ENCODE results near the gene MTCL3.

DNA sequence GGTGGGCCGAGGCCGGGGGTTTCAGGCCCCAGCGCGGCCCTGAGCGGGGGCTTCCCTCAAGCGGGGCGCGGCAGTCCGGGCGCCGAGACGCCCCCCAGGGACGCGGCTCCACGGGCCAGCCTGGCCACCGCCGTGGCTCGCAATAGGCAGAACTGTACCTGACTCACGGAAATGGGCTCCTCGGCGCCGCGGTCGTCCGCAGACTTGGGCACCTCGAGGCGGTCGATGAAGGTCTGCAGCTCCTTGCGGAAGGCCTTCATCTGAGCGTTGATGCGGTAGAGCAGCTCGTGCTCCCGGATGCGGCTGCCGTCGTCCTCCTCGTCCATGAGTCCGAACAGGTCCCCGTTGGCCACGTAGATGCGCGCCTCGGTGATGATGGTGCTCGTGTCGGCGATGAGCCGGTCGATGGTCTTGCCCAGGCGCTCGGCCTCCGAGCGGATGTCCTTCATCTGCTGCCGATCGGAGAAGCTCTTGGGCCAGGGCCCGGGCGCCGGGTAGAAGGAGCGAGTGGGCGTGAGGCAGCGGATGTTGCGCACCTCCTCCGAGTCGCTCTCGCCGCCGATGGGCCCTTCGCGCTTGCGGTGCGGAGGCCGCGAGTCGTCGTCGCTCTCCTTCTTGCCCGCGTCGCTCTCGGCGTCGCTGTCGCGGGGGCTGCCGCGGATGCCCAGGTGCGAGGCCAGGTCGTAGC is 43.9 kb downstream of the MTCL3 start:
- TF ChIP-seq POLR2AphosphoS5 (IDR thresholded peaks at IDR 0.05; ENCODE audit: insufficient read depth, low read depth, low read length) (no peak), POLR2A (IDR thresholded peaks at IDR 0.05; ENCODE audit: low read depth, low read length) (no peak), EZH2 (IDR thresholded peaks at IDR 0.05; ENCODE audit: borderline replicate concordance, low read depth, low read length, severe bottlenecking) (no peak), FOS (IDR thresholded peaks at IDR 0.05; ENCODE audit: borderline replicate concordance, insufficient read depth, low read length) (no peak), MYC (IDR thresholded peaks at IDR 0.05; ENCODE audit: low read depth, low read length) (no peak), JUN (IDR thresholded peaks at IDR 0.05; ENCODE audit: borderline replicate concordance, insufficient read depth, insufficient read length, low read depth) (no peak)
- TF ChIP-seq, protein P1, sequence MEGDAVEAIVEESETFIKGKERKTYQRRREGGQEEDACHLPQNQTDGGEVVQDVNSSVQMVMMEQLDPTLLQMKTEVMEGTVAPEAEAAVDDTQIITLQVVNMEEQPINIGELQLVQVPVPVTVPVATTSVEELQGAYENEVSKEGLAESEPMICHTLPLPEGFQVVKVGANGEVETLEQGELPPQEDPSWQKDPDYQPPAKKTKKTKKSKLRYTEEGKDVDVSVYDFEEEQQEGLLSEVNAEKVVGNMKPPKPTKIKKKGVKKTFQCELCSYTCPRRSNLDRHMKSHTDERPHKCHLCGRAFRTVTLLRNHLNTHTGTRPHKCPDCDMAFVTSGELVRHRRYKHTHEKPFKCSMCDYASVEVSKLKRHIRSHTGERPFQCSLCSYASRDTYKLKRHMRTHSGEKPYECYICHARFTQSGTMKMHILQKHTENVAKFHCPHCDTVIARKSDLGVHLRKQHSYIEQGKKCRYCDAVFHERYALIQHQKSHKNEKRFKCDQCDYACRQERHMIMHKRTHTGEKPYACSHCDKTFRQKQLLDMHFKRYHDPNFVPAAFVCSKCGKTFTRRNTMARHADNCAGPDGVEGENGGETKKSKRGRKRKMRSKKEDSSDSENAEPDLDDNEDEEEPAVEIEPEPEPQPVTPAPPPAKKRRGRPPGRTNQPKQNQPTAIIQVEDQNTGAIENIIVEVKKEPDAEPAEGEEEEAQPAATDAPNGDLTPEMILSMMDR (IDR thresholded peaks at IDR 0.05; ENCODE audit: extremely low read depth in 1 of 2, insufficient read depth in 1 of 2, low read depth in 1 of 2, low read length in 2 of 2): no peak
- TF ChIP-seq, protein P2, sequence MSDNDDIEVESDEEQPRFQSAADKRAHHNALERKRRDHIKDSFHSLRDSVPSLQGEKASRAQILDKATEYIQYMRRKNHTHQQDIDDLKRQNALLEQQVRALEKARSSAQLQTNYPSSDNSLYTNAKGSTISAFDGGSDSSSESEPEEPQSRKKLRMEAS (IDR thresholded peaks at IDR 0.05; ENCODE audit: insufficient read depth, insufficient read length): no peak
